Esophagus squamous epithelium (tissue), 5 donors: ENCODE data around the gene ISG15. TPM values are rescaled to one million over a fixed set of nuclear protein-coding genes. Genes with fewer than 3 reads are reported as not detected.
A peak's percentile ranks its signal among the peaks of the same experiment; 100 is the strongest.

ENCODE experiments used
- DNase-seq: peaks from one replicate; lab custom pipeline; 2025; lab: John Stamatoyannopoulos, UW
- H3K27ac ChIP-seq, 4 donors: fragments of 200-600 bp; sonication (generic); one replicate each; pipeline ENCODE4 v1.5.1; 2016 to 2019; ENCODE audit warnings: mild to moderate bottlenecking in 1 of 4
- H3K27me3 ChIP-seq, 4 donors: fragments of 200-600 bp; sonication (generic); 1 replicate in 3 of 4; 2 replicates in 1 of 4; pipeline versions ENCODE4 v1.5.1 to v1.6.0; 2017 to 2021; ENCODE audit warnings: antibody characterized with exemption in 1 of 4
- H3K36me3 ChIP-seq, 3 donors: fragments of 200-600 bp; sonication (generic); one replicate each; pipeline ENCODE4 v1.5.1; 2016 to 2019
- H3K4me1 ChIP-seq, 3 donors: fragments of 200-600 bp; sonication (generic); one replicate each; pipeline ENCODE4 v1.5.1; 2017 to 2019
- H3K4me3 ChIP-seq, 4 donors: fragments of 200-600 bp; sonication (generic); 1 replicate in 3 of 4; 2 replicates in 1 of 4; pipeline ENCODE4 v1.5.1; 2016 to 2019; ENCODE audit warnings: mild to moderate bottlenecking in 2 of 4, moderate library complexity in 1 of 4
- H3K9me3 ChIP-seq, 3 donors: fragments of 200-600 bp; sonication (generic); one replicate each; pipeline ENCODE4 v1.5.1; 2016 to 2019
- POLR2A ChIP-seq, 4 donors: fragments of 450-650 bp; IDR thresholded peaks; one replicate each; pipeline ENCODE4 v1.6.1; 2017; ENCODE audit warnings: antibody characterized with exemption in 4 of 4, mild to moderate bottlenecking in 4 of 4, moderate library complexity in 3 of 4
- WGBS, 2 donors: methylation state at CpG; one replicate each; pipeline ENCODE4 v1.1.5; 2018; 5-methylcytosine and 5-hydroxymethylcytosine counted together
- intact Hi-C: fragments of 100-400 bp; cut with DNase I; formaldehyde crosslinking; loops from one replicate; pipeline ENCODE4 v1.15.0; 2022
- total RNA-seq, 4 donors: library from RNA; depleted of rRNA; stranded (reverse); fragments of >200 nt; gene quantifications; one replicate each; pipeline ENCODE4 v1.1.0, GENCODE V29; 2016
- TF ChIP-seq, protein P1 (sequence below), 6 experiments: fragments of 450-650 bp in 4 of 6; fragments of 200-600 bp in 2 of 6; sonication (generic) in 2 of 6; IDR thresholded peaks; one replicate each; pipeline ENCODE4 v1.5.1; 2016 to 2019; ENCODE audit warnings: antibody characterized with exemption in 6 of 6, mild to moderate bottlenecking in 4 of 6, moderate library complexity in 4 of 6
- donor health status: DM: yes; HTN: yes; CAD: no.

Gene ISG15
- total RNA-seq, 4 donors from 2014 or later, result 7.2 to 44.3 (median 10.3) TPM

- H3K4me3 ChIP-seq, result peak overlapping the region in 3 of 4 donors; percentile 7 to 18 (median 17)
- TF ChIP-seq POLR2A (IDR thresholded peaks at IDR 0.05), result no peak
- TF ChIP-seq, protein P1, sequence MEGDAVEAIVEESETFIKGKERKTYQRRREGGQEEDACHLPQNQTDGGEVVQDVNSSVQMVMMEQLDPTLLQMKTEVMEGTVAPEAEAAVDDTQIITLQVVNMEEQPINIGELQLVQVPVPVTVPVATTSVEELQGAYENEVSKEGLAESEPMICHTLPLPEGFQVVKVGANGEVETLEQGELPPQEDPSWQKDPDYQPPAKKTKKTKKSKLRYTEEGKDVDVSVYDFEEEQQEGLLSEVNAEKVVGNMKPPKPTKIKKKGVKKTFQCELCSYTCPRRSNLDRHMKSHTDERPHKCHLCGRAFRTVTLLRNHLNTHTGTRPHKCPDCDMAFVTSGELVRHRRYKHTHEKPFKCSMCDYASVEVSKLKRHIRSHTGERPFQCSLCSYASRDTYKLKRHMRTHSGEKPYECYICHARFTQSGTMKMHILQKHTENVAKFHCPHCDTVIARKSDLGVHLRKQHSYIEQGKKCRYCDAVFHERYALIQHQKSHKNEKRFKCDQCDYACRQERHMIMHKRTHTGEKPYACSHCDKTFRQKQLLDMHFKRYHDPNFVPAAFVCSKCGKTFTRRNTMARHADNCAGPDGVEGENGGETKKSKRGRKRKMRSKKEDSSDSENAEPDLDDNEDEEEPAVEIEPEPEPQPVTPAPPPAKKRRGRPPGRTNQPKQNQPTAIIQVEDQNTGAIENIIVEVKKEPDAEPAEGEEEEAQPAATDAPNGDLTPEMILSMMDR (IDR thresholded peaks at IDR 0.05), result no peak
- WGBS, 2 donors, result 39 to 40% methylated on average over 1 to 9 of the region's 33 CpGs
- intact Hi-C loops, result no loop called here
- H3K36me3 ChIP-seq, result peaks cover 0 to 37% (median 0%) of the 10 kb centered on the region in 3 donors
- peak overlapping the region in 3 of 4 donors; percentile 57 to 73 (median 60) for H3K27ac ChIP-seq
- no peak for DNase-seq
- H3K9me3 ChIP-seq, result no peaks in the 10 kb centered on the region
- peaks cover 32 to 74% (median 35%) of the 10 kb centered on the region in 3 donors for H3K4me1 ChIP-seq
- peaks cover 0 to 74% (median 5%) of the 10 kb centered on the region in 4 donors for H3K27me3 ChIP-seq
Observed at GRCh38 chr1:970242-970972, 42.9 kb upstream of the ISG15 start.

DNA sequence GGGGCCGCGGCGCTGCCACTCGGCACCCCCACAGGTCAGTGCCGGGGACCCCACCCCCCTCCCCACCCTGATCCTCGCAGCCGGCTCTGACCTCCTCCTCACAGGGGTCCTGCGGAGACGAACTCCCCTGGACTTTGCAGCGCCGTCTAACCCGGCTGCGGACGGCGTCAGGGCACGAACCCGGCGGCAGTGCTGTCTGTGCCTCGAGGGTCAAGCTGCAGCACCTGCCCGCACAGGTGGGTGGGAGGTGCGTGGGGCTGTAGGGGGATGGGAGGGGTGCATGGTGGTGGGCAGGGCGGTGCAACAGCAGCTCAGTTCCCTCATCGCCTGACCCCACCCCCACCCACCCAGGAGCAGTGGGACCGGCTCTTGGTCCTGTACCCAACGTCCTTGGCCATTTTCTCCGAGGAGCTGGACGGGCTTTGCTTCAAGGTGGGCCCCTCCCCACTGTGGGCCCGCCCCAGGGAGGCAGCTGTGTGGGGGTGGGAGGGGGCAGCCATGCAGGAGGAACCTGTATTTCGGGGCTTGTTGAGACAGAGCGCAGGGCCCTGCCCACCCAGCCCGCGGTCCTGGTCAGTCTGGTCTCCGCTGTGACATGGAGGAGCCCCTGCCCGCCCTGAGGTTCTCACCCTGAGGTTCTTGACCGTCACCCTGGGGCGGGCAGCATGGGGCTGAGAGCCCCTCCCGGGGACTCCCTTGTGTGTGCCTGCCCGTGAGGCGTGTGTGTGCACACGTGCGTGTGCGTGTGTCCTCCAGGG lies 42.1 kb upstream of the ISG15 start:
- H3K27ac ChIP-seq, result peak overlapping the region in 3 of 4 donors; percentile 57 to 73 (median 60)
- WGBS, 2 donors, result no CpG with 5 or more reads among the region's 42 CpGs
- peaks cover 0 to 81% (median 5%) of the 10 kb centered on the region in 4 donors for H3K27me3 ChIP-seq
- no peaks in the 10 kb centered on the region for H3K9me3 ChIP-seq
- H3K4me1 ChIP-seq, result peaks cover 32 to 74% (median 36%) of the 10 kb centered on the region in 3 donors
- no peak for DNase-seq
- H3K4me3 ChIP-seq, result peak overlapping the region in 3 of 4 donors; percentile 7 to 18 (median 17)
- H3K36me3 ChIP-seq, result peaks cover 0 to 36% (median 0%) of the 10 kb centered on the region in 3 donors
- intact Hi-C loops, result no loop called here
- TF ChIP-seq POLR2A (IDR thresholded peaks at IDR 0.05), result no peak
- TF ChIP-seq, protein P1 (IDR thresholded peaks at IDR 0.05), result no peak

- intact Hi-C loops, result no loop called here
- H3K4me3 ChIP-seq, result peak overlapping the region in 1 of 4 donors; percentile 17
- H3K27ac ChIP-seq, result peak overlapping the region in 3 of 4 donors; percentile 57 to 73 (median 60)
- 83 to 85% methylated on average over 4 of the region's 34 CpGs for WGBS, 2 donors
- H3K9me3 ChIP-seq, result no peaks in the 10 kb centered on the region
- peaks cover 0 to 85% (median 5%) of the 10 kb centered on the region in 4 donors for H3K27me3 ChIP-seq
- DNase-seq, result no peak
- peaks cover 0 to 36% (median 0%) of the 10 kb centered on the region in 3 donors for H3K36me3 ChIP-seq
- TF ChIP-seq, protein P1 (IDR thresholded peaks at IDR 0.05), result no peak
- TF ChIP-seq POLR2A (IDR thresholded peaks at IDR 0.05), result no peak
- peaks cover 31 to 73% (median 34%) of the 10 kb centered on the region in 3 donors for H3K4me1 ChIP-seq
Observed at GRCh38 chr1:971751-972506, 41.4 kb upstream of the ISG15 start.

DNA sequence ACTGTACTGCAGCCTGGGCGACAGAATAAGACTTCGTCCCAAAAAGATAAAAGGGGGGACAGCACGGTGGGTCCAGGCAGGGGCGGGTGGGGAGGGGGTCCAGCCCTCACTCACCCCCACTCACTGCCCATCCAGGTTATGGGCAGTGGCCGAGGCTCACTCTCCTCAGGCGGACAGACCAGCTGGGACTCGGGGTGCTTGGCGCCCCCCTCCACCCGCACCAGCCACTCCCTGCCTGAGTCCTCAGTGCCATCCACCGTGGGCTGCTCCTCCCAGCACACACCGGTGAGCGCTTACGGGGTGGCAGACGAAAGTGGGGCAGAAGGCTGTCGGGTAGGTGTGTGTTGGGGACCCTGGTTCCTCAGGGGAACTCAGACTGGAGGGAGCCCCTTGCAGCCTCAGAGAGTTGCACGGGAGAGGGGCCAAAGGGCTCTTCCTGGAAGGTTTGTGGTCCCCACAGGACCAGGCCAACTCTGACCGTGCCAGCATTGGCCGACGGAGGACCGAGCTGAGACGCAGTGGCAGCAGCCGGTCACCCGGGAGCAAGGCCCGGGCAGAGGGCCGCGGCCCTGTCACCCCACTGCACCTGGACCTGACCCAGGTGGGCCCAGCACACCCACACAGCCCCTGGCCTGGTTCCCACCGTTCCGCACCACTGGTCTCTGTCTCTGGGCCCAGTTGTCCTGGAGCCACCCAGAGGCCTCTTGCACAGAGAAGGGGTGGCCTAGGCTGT lies 40.4 kb upstream of the ISG15 start:
- WGBS, 2 donors, result 84 to 90% methylated on average over 10 to 13 of the region's 28 CpGs
- TF ChIP-seq, protein P1 (IDR thresholded peaks at IDR 0.05), result no peak
- no peak for TF ChIP-seq POLR2A (IDR thresholded peaks at IDR 0.05)
- peaks cover 22 to 64% (median 28%) of the 10 kb centered on the region in 3 donors for H3K4me1 ChIP-seq

More for the DNA sequence above, 40.4 kb upstream of the ISG15 start:
- Histone ChIP-seq H3K9me3 (no peaks in the 10 kb centered on the region), H3K4me3 (no peak overlapping the region), H3K36me3 (peaks cover 0 to 36% (median 0%) of the 10 kb centered on the region in 3 donors), H3K27me3 (peaks cover 0 to 76% (median 5%) of the 10 kb centered on the region in 4 donors), H3K27ac (no peak overlapping the region)
- intact Hi-C loops, result no loop called here
- no peak for DNase-seq
